ENCODE data around the gene TGFB2. TPM values are rescaled to one million over a fixed set of nuclear protein-coding genes. Genes with fewer than 3 reads are reported as not detected.

The TGFB2 gene
- total RNA-seq, 2 experiments from 2014 or later = 0.11 TPM

- no peak for DNase-seq
- peaks cover 7% of the 10 kb centered on the region for H3K4me1 Mint-ChIP-seq (ENCODE audit: low read depth)
- H3K27ac Mint-ChIP-seq = no peak overlapping the region
- H3K4me3 Mint-ChIP-seq = no peak overlapping the region
- Histone ChIP-seq H3K9me3 (ENCODE audit: control insufficient read depth in 1 of 2, insufficient read depth in 1 of 2, low read length in 2 of 2) (no peaks in the 10 kb centered on the region), H3K27me3 (ENCODE audit: control insufficient read depth in 1 of 2, insufficient read depth in 2 of 2, low read length in 2 of 2) (no peaks in the 10 kb centered on the region), H3K4me3 (ENCODE audit: low read length) (no peak overlapping the region), H3K4me1 (ENCODE audit: insufficient read depth, low read length) (no peaks in the 10 kb centered on the region), H3K36me3 (ENCODE audit: insufficient read depth, low read length) (peaks cover 42% of the 10 kb centered on the region), H3K27ac (ENCODE audit: low read depth in 1 of 2, low read length in 2 of 2) (no peak overlapping the region)
- ATAC-seq (ENCODE audit: poor library complexity) = no peak
- intact Hi-C loops (cut with DNase I, micrococcal nuclease) = no loop called here
- no peaks in the 10 kb centered on the region for H3K27me3 Mint-ChIP-seq
- no peak for TF ChIP-seq CTCF (IDR thresholded peaks at IDR 0.05)
- peaks cover 66% of the 10 kb centered on the region for H3K36me3 Mint-ChIP-seq (ENCODE audit: low read depth)
- ChIA-PET CTCF (no interaction called here), POLR2A (interaction anchor here (0.9 kb wide), 1 partner anchor 20 kb away, joined by 3 read pairs; the partner anchor contains the start of gene RRP15)
- no peaks in the 10 kb centered on the region for H3K9me3 Mint-ChIP-seq
Measured at GRCh38 chr1:218304281-218305039, 40.7 kb upstream of the TGFB2 start.

- no peaks in the 10 kb centered on the region for H3K4me1 ChIP-seq (ENCODE audit: insufficient read depth, low read length)
- ATAC-seq (ENCODE audit: poor library complexity) (no peak), DNase-seq (no peak)
- H3K36me3 ChIP-seq (ENCODE audit: insufficient read depth, low read length) = peaks cover 42% of the 10 kb centered on the region
- Mint-ChIP-seq H3K4me1 (ENCODE audit: low read depth) (peaks cover 2% of the 10 kb centered on the region), H3K36me3 (ENCODE audit: low read depth) (peaks cover 74% of the 10 kb centered on the region), H3K27me3 (no peaks in the 10 kb centered on the region), H3K4me3 (no peak overlapping the region), H3K9me3 (no peaks in the 10 kb centered on the region), H3K27ac (no peak overlapping the region)
- POLR2A ChIA-PET = no interaction called here
- no peaks in the 10 kb centered on the region for H3K27me3 ChIP-seq (ENCODE audit: control insufficient read depth in 1 of 2, insufficient read depth in 2 of 2, low read length in 2 of 2)
- no peak overlapping the region for H3K27ac ChIP-seq (ENCODE audit: low read depth in 1 of 2, low read length in 2 of 2)
- intact Hi-C loops (cut with DNase I, micrococcal nuclease) = no loop called here
- H3K4me3 ChIP-seq (ENCODE audit: low read length) = no peak overlapping the region
- CTCF ChIA-PET = no interaction called here
- no peak for TF ChIP-seq CTCF (IDR thresholded peaks at IDR 0.05)
- no peaks in the 10 kb centered on the region for H3K9me3 ChIP-seq (ENCODE audit: control insufficient read depth in 1 of 2, insufficient read depth in 1 of 2, low read length in 2 of 2)
Measured at GRCh38 chr1:218305472-218306064, 39.6 kb upstream of the TGFB2 start.

- Histone ChIP-seq H3K27ac (ENCODE audit: low read depth in 1 of 2, low read length in 2 of 2) (no peak overlapping the region), H3K4me1 (ENCODE audit: insufficient read depth, low read length) (no peaks in the 10 kb centered on the region), H3K27me3 (ENCODE audit: control insufficient read depth in 1 of 2, insufficient read depth in 2 of 2, low read length in 2 of 2) (no peaks in the 10 kb centered on the region), H3K9me3 (ENCODE audit: control insufficient read depth in 1 of 2, insufficient read depth in 1 of 2, low read length in 2 of 2) (no peaks in the 10 kb centered on the region), H3K36me3 (ENCODE audit: insufficient read depth, low read length) (peaks cover 6% of the 10 kb centered on the region), H3K4me3 (ENCODE audit: low read length) (no peak overlapping the region)
- no peak overlapping the region for H3K27ac Mint-ChIP-seq
- intact Hi-C loops (cut with DNase I, micrococcal nuclease) = no loop called here
- no peaks in the 10 kb centered on the region for H3K27me3 Mint-ChIP-seq
- DNase-seq (no peak), ATAC-seq (ENCODE audit: poor library complexity) (no peak)
- H3K4me3 Mint-ChIP-seq = no peak overlapping the region
- no peak for TF ChIP-seq CTCF (IDR thresholded peaks at IDR 0.05)
- H3K36me3 Mint-ChIP-seq (ENCODE audit: low read depth) = peaks cover 62% of the 10 kb centered on the region
- H3K9me3 Mint-ChIP-seq = no peaks in the 10 kb centered on the region
- ChIA-PET POLR2A (no interaction called here), CTCF (no interaction called here)
- H3K4me1 Mint-ChIP-seq (ENCODE audit: low read depth) = peaks cover 7% of the 10 kb centered on the region
Measured at GRCh38 chr1:218312509-218312908, 32.6 kb upstream of the TGFB2 start.

Data from CD4-positive, alpha-beta T cell (primary cell).